Endothelial cell of umbilical vein (primary cell): ENCODE measurements around the gene RAP1GAP. TPM values are rescaled to one million over a fixed set of nuclear protein-coding genes. Genes with fewer than 3 reads are reported as not detected.

ENCODE experiments used
- BruUV-seq: library from RNA; stranded (reverse); fragments of 400-500 nt; replicated peaks from 2 replicates; lab custom pipeline; 2021; lab: Mats Ljungman, UMichigan
- CTCF ChIA-PET: fragments of 300-600, 350-600 bp; sonication (Branson Sonifier 250); formaldehyde crosslinking; loops from one replicate; lab custom pipeline; 2021; ENCODE audit warnings: antibody characterized with exemption, inconsistent platforms; lab: Charles Lee
- POLR2A ChIA-PET: fragments of 300-600, 350-600 bp; sonication (Branson Sonifier 250); formaldehyde crosslinking; loops from one replicate; lab custom pipeline; 2021; ENCODE audit warnings: antibody characterized with exemption, inconsistent platforms; lab: Charles Lee
- DNase-seq: peaks from one replicate; pipeline ENCODE4 v3.0.0-alpha.2; 2011; ENCODE audit warnings: low read depth, low spot score
- FAIRE-seq: peaks from 2 replicates; lab custom pipeline; 2011; peaks lifted over from hg19 to GRCh38; lab: Jason Lieb, UNC
- H2AFZ ChIP-seq: 2 replicates; pipeline ENCODE4 v1.6.0; 2012; ENCODE audit warnings: low read depth, low read length, control low read depth, inconsistent platforms
- H3K27ac ChIP-seq: 2 replicates; pipeline ENCODE4 v1.5.1; 2011; ENCODE audit warnings: low read depth, mild to moderate bottlenecking, control low read depth, low read length, moderate library complexity; ENCODE audit not compliant: insufficient read depth
- H3K27me3 ChIP-seq, 2 experiments: 2 replicates each; pipeline versions ENCODE4 v1.6.0 to v1.6.1; 2011; ENCODE audit warnings: low read length in 2 of 2, mixed read lengths in 1 of 2; ENCODE audit not compliant: control insufficient read depth in 2 of 2, insufficient read depth in 2 of 2
- H3K36me3 ChIP-seq, 2 experiments: 2 replicates in 1 of 2; 3 replicates in 1 of 2; pipeline ENCODE4 v1.5.1; 2011; ENCODE audit warnings: low read length in 2 of 2, mild to moderate bottlenecking in 1 of 2, moderate library complexity in 1 of 2; ENCODE audit not compliant: control insufficient read depth in 2 of 2, insufficient read depth in 2 of 2; ENCODE audit errors: extremely low read depth in 1 of 2
- H3K4me1 ChIP-seq: 3 replicates; pipeline ENCODE4 v1.5.1; 2011; ENCODE audit warnings: mild to moderate bottlenecking, low read length; ENCODE audit not compliant: control insufficient read depth, insufficient read depth; ENCODE audit errors: extremely low read depth
- H3K4me2 ChIP-seq: 2 replicates; pipeline ENCODE4 v1.6.1; 2011; ENCODE audit warnings: low read length, control low read depth, mixed read lengths; ENCODE audit not compliant: insufficient read depth
- H3K4me3 ChIP-seq, 3 experiments: fragments of 200-600 bp in 1 of 3; sonication (generic), shearing (Covaris generic) in 1 of 3; replicated peaks in 1 of 3; 2 replicates each; pipeline ENCODE4 v1.5.1; 2011 to 2016; ENCODE audit warnings: control low read depth in 3 of 3, low read length in 3 of 3, mild to moderate bottlenecking in 2 of 3, inconsistent platforms in 1 of 3, low read depth in 1 of 3, moderate library complexity in 1 of 3; ENCODE audit not compliant: insufficient read depth in 1 of 3
- H3K79me2 ChIP-seq: 2 replicates; pipeline ENCODE4 v1.6.0; 2012; ENCODE audit warnings: low read length, inconsistent platforms; ENCODE audit not compliant: control insufficient read depth, insufficient read depth
- H3K9ac ChIP-seq: replicated peaks from 2 replicates; pipeline ENCODE3; 2011; ENCODE audit warnings: low read length, control low read depth; ENCODE audit not compliant: insufficient read depth; ENCODE audit errors: extremely low read depth
- H3K9me1 ChIP-seq: replicated peaks from 3 replicates; pipeline ENCODE4 v1.6.0; 2011; ENCODE audit warnings: mild to moderate bottlenecking, low read length; ENCODE audit not compliant: control insufficient read depth, insufficient read depth; ENCODE audit errors: extremely low read depth
- H3K9me3 ChIP-seq: replicated peaks from 2 replicates; pipeline ENCODE4 v1.5.1; 2012; ENCODE audit warnings: low read length, inconsistent platforms; ENCODE audit not compliant: control insufficient read depth, insufficient read depth
- H4K20me1 ChIP-seq: replicated peaks from 2 replicates; pipeline ENCODE3; 2011; ENCODE audit warnings: mild to moderate bottlenecking, low read length; ENCODE audit not compliant: control insufficient read depth, insufficient read depth; ENCODE audit errors: extremely low read depth
- CTCF ChIP-seq, 2 donors: IDR thresholded peaks; 1 replicate in 1 of 2; 2 replicates in 1 of 2; pipeline ENCODE4 v1.5.1; 2011; ENCODE audit warnings: low read length in 2 of 2, mild to moderate bottlenecking in 2 of 2, moderate library complexity in 2 of 2, control low read depth in 1 of 2, inconsistent platforms in 1 of 2, low read depth in 1 of 2; ENCODE audit not compliant: insufficient read depth in 1 of 2; ENCODE audit errors: extremely low read depth in 1 of 2
- EZH2 ChIP-seq: IDR thresholded peaks from 2 replicates; pipeline ENCODE4 v1.6.1; 2012; ENCODE audit warnings: borderline replicate concordance, low read depth, mild to moderate bottlenecking, moderate library complexity, low read length, inconsistent platforms; ENCODE audit not compliant: severe bottlenecking
- FOS ChIP-seq: IDR thresholded peaks from 2 replicates; pipeline ENCODE4 v1.6.1; 2011; ENCODE audit warnings: mild to moderate bottlenecking, low read length, moderate library complexity, borderline replicate concordance; ENCODE audit not compliant: insufficient read depth
- GATA2 ChIP-seq: IDR thresholded peaks from 2 replicates; pipeline ENCODE4 v1.7.0; 2011; ENCODE audit warnings: low read depth, mild to moderate bottlenecking, moderate library complexity, mixed read lengths, low read length; ENCODE audit not compliant: insufficient read length, insufficient read depth
- JUN ChIP-seq: IDR thresholded peaks from 2 replicates; pipeline ENCODE4 v1.6.1; 2011; ENCODE audit warnings: borderline replicate concordance, low read depth; ENCODE audit not compliant: insufficient read length, insufficient read depth
- MAX ChIP-seq: IDR thresholded peaks from 2 replicates; pipeline ENCODE4 v1.6.1; 2011; ENCODE audit not compliant: insufficient read depth, insufficient read length
- MYC ChIP-seq: IDR thresholded peaks from one replicate; pipeline ENCODE4 v1.6.1; 2011; ENCODE audit warnings: mild to moderate bottlenecking, low read depth, low read length
- POLR2A ChIP-seq: IDR thresholded peaks from 2 replicates; pipeline ENCODE4 v1.6.1; 2012; ENCODE audit warnings: low read depth, mild to moderate bottlenecking, control low read depth, low read length
- POLR2AphosphoS5 ChIP-seq: IDR thresholded peaks from 2 replicates; pipeline ENCODE4 v1.6.1; 2012; ENCODE audit warnings: low read depth, mild to moderate bottlenecking, control low read depth, low read length, moderate library complexity; ENCODE audit not compliant: insufficient read depth
- dilution Hi-C: fragments of 300-500 bp; cut with MboI; formaldehyde crosslinking; loops from one replicate; pipeline ENCODE4 v1.15.0; 2019; ENCODE audit warnings: low sequenced_read_pairs; ENCODE audit not compliant: extremely low pct_ligation_motif_present
- intact Hi-C: fragments of 100-400 bp; cut with micrococcal nuclease; formaldehyde crosslinking; loops from one replicate; pipeline ENCODE4 v1.10.0; 2022
- polyA plus RNA-seq, 4 experiments: library from polyadenylated mRNA; depleted of rRNA in 3 of 4; stranded (reverse) in 3 of 4; unstranded in 1 of 4; fragments of >200 nt; gene quantifications; 2 replicates each; pipeline versions ENCODE4 v1.2.1 to v1.2.3, GENCODE V29; 2011 to 2012; ENCODE audit warnings: missing spikeins in 1 of 4
- total RNA-seq: library from RNA; stranded (reverse); gene quantifications from 2 replicates; pipeline ENCODE4 v1.2.3, GENCODE V29; 2021

Gene RAP1GAP
- total and polyA plus RNA-seq, 2 donors (not counting 3 experiments of a cell fraction or from before 2014, with no cell fraction given), result 0.07 to 0.20 TPM

- Histone ChIP-seq H3K79me2 (no peaks in the 10 kb centered on the region), H3K4me1 (no peaks in the 10 kb centered on the region), H4K20me1 (no peaks in the 10 kb centered on the region), H3K9me1 (no peaks in the 10 kb centered on the region), H3K9me3 (no peaks in the 10 kb centered on the region), H3K4me2 (no peak overlapping the region), H3K36me3 (no peaks in the 10 kb centered on the region), H3K4me3 (no peak overlapping the region), H3K27ac (no peak overlapping the region), H3K9ac (no peak overlapping the region), H3K27me3 (peaks cover 0 to 5% of the 10 kb centered on the region in 2 experiments), H2AFZ (no peak overlapping the region)
- ChIA-PET CTCF (interaction anchor here (1.0 kb wide), 1 partner anchor 94 kb away, joined by 4 read pairs; the partner anchor contains the start of gene ALPL), POLR2A (no interaction called here)
- TF ChIP-seq FOS (no peak), JUN (no peak), POLR2AphosphoS5 (no peak), CTCF (IDR thresholded peaks at IDR 0.05; ENCODE audit: extremely low read depth in 1 of 2, insufficient read depth in 1 of 2, low read depth in 1 of 2, low read length in 2 of 2) (no peak), GATA2 (no peak), EZH2 (no peak), POLR2A (no peak), MYC (no peak), MAX (no peak)
- intact Hi-C loops, result no loop called here
- DNase-seq, result no peak
- dilution Hi-C loops, result no loop called here
- no TSS peak for BruUV-seq
- no peak for FAIRE-seq
Observed at GRCh38 chr1:21603177-21604138, 65.7 kb downstream of the RAP1GAP start.
